Adrenal gland (tissue), 12 donors: ENCODE measurements around the gene TFF1. TPM values are rescaled to one million over a fixed set of nuclear protein-coding genes. Genes with fewer than 3 reads are reported as not detected.
A peak's percentile ranks its signal among the peaks of the same experiment; 100 is the strongest.

Experiments used
- DNase-seq, 7 donors: peaks; one replicate each; pipeline ENCODE4 v3.0.0-alpha.2; 2019 to 2020
- H3K27ac ChIP-seq, 5 donors: fragments of 200-600 bp; sonication (generic) in 4 of 5; 1 replicate in 3 of 5; 2 replicates in 2 of 5; pipeline versions ENCODE4 v1.5.1 to v1.8.0; 2016 to 2020; ENCODE audit warnings: mild to moderate bottlenecking in 1 of 5
- H3K27me3 ChIP-seq: fragments of 200-600 bp; 2 replicates; pipeline ENCODE4 v1.8.0; 2021
- H3K36me3 ChIP-seq, 2 donors: fragments of 200-600 bp; replicated peaks in 1 of 2; 1 replicate in 1 of 2; 2 replicates in 1 of 2; pipeline versions ENCODE4 v1.5.1 to v1.8.0; 2018 to 2022
- H3K4me1 ChIP-seq, 2 donors: fragments of 200-600 bp; replicated peaks in 1 of 2; 1 replicate in 1 of 2; 2 replicates in 1 of 2; pipeline versions ENCODE4 v1.5.1 to v1.8.0; 2018 to 2021
- H3K4me3 ChIP-seq, 4 donors: fragments of 200-600 bp; sonication (generic) in 3 of 4; one replicate each; pipeline ENCODE4 v1.5.1; 2016 to 2018
- H3K9me3 ChIP-seq, 3 donors: fragments of 200-600 bp; sonication (generic) in 1 of 3; replicated peaks in 1 of 3; 1 replicate in 2 of 3; 2 replicates in 1 of 3; pipeline versions ENCODE4 v1.5.1 to v1.8.0; 2016 to 2021
- POLR2A ChIP-seq, 2 donors: fragments of 450-650 bp; IDR thresholded peaks; one replicate each; pipeline ENCODE4 v1.6.1; 2017; ENCODE audit warnings: antibody characterized with exemption in 2 of 2, mild to moderate bottlenecking in 2 of 2, moderate library complexity in 1 of 2
- WGBS, 4 donors: extraction: QIAGEN DNeasy Blood & Tissue Kit in 2 of 4; methylation state at CpG; one replicate each; pipeline versions ENCODE4 v1.1.5 to v1.1.7; 2013 to 2017; 5-methylcytosine and 5-hydroxymethylcytosine counted together
- intact Hi-C, 2 donors: fragments of 100-400 bp; cut with DNase I; formaldehyde crosslinking; loops; one replicate each; pipeline versions ENCODE4 v1.14.1 to v1.15.0; 2022 to 2023
- polyA plus RNA-seq, 3 donors: library from polyadenylated mRNA; stranded (reverse); fragments of 200-250 nt in 2 of 3; fragments of 350-450 nt in 1 of 3; fragmentation: Illumina TruSeq in 1 of 3; extraction: RNeasy Lipid Tissue Mini Kit (QIAGEN cat#74804) in 1 of 3; gene quantifications; one replicate each; pipeline ENCODE4 v1.2.3, GENCODE V29; 2013 to 2014
- total RNA-seq, 9 donors: library from RNA; depleted of rRNA in 4 of 9; stranded (reverse); fragments of >200 nt in 4 of 9; fragments of 120-200 nt in 1 of 9; fragmentation: NEBNext Ultra II Directional in 1 of 9; extraction: Animal tissue kit (Norgen Biotek cat#: 25700) in 1 of 9; gene quantifications; one replicate each; pipeline versions ENCODE4 v1.1.0 to v1.2.4, GENCODE V29; 2013 to 2023
- TF ChIP-seq, protein P1 (sequence below), 6 experiments: fragments of 450-650 bp in 4 of 6; fragments of 200-600 bp in 2 of 6; sonication (generic) in 1 of 6; IDR thresholded peaks; 1 replicate in 5 of 6; 2 replicates in 1 of 6; pipeline versions ENCODE4 v1.5.1 to v1.8.0; 2016 to 2021; ENCODE audit warnings: antibody characterized with exemption in 6 of 6, mild to moderate bottlenecking in 2 of 6, moderate library complexity in 1 of 6
- donor health status: healthy with polysubstance abuse.
- donor health status: Bipolar disorder and iron deficiency.
- donor health status: DM: yes; HTN: yes; CAD: no.
- donor health status: DM: no; HTN: no; CAD: no.
- donor health status: DM: no; HTN: no; CAD: no.
- donor health status: DM: yes; HTN: yes; CAD: no.

The TFF1 gene
- total and polyA plus RNA-seq, 12 donors, result 0.39 to 1.5 (median 0.72) TPM; not detected in 9

DNA sequence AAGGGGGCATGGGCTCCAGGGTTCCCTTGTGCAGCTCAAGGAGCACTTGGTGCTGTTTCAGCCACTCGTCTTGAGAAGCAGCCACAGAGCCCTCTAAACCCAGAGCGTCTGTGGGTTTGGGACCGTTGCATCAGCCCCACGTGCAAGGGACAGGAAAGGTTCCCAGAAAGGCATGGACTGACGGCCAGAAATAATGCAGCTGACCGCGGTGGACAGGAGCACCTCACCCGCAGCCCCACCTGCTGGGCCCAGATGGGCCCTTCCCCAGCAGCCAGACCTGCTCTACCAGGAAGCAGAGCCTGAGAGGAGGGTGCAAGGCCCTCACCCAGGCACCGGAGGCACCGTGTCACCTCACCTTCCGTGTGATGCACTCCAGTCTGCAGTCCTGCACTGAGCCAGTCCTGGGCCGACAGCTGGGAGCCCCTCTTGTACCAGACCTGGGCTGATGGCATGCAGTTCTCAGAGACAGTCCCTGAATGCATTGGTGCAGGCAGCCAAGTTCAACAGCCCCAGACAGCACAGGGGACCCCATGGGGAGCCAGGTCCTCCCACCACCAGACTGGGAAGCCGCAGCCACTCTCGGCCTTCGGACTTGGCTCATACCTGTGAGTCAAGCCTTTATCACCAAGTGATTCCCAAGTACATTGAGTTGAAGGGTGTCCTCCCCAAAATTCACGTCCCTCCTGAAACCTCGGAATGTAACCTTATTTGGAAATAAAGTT, 46.3 kb downstream of the TFF1 start:
- Histone ChIP-seq H3K27me3 (no peaks in the 10 kb centered on the region), H3K36me3 (no peaks in the 10 kb centered on the region), H3K27ac (no peak overlapping the region), H3K4me3 (no peak overlapping the region), H3K4me1 (no peaks in the 10 kb centered on the region), H3K9me3 (no peaks in the 10 kb centered on the region)
- TF ChIP-seq, protein P1, sequence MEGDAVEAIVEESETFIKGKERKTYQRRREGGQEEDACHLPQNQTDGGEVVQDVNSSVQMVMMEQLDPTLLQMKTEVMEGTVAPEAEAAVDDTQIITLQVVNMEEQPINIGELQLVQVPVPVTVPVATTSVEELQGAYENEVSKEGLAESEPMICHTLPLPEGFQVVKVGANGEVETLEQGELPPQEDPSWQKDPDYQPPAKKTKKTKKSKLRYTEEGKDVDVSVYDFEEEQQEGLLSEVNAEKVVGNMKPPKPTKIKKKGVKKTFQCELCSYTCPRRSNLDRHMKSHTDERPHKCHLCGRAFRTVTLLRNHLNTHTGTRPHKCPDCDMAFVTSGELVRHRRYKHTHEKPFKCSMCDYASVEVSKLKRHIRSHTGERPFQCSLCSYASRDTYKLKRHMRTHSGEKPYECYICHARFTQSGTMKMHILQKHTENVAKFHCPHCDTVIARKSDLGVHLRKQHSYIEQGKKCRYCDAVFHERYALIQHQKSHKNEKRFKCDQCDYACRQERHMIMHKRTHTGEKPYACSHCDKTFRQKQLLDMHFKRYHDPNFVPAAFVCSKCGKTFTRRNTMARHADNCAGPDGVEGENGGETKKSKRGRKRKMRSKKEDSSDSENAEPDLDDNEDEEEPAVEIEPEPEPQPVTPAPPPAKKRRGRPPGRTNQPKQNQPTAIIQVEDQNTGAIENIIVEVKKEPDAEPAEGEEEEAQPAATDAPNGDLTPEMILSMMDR (IDR thresholded peaks at IDR 0.05), result no peak
- no peak for TF ChIP-seq POLR2A (IDR thresholded peaks at IDR 0.05)
- peak in 2 of 7 donors; percentile 15 to 34 for DNase-seq
- 68 to 86% (median 78%) methylated on average over 7 to 17 of the region's 17 CpGs for WGBS, 4 donors
- intact Hi-C loops, result loop anchor here in 1 of 2 donors (5.0 kb wide), 1 partner anchor 57 kb away; no protein-coding TSS in a partner anchor

- Histone ChIP-seq H3K27me3 (no peaks in the 10 kb centered on the region), H3K9me3 (no peaks in the 10 kb centered on the region), H3K27ac (no peak overlapping the region), H3K36me3 (no peaks in the 10 kb centered on the region), H3K4me1 (no peaks in the 10 kb centered on the region), H3K4me3 (no peak overlapping the region)
- intact Hi-C loops, result loop anchor here in 1 of 2 donors (5.0 kb wide), 1 partner anchor 58 kb away; no protein-coding TSS in a partner anchor
- WGBS, 4 donors, result 63 to 69% (median 66%) methylated on average over 9 to 10 of the region's 10 CpGs
- peak in 1 of 7 donors; percentile 43 for DNase-seq
- TF ChIP-seq POLR2A (IDR thresholded peaks at IDR 0.05), result no peak
- TF ChIP-seq, protein P1 (IDR thresholded peaks at IDR 0.05), result no peak
These were observed 47.0 kb downstream of the TFF1 start for GRCh38 chr21:42319376-42319775.

- 84 to 89% (median 85%) methylated on average over 9 to 20 of the region's 20 CpGs for WGBS, 4 donors
- no peak for TF ChIP-seq POLR2A (IDR thresholded peaks at IDR 0.05)
- TF ChIP-seq, protein P1 (IDR thresholded peaks at IDR 0.05), result no peak
- Histone ChIP-seq H3K4me3 (no peak overlapping the region), H3K27me3 (no peaks in the 10 kb centered on the region), H3K9me3 (no peaks in the 10 kb centered on the region), H3K36me3 (no peaks in the 10 kb centered on the region), H3K27ac (no peak overlapping the region), H3K4me1 (peaks cover 0 to 4% of the 10 kb centered on the region in 2 donors)
- DNase-seq, result peak in 2 of 7 donors; percentile 17 to 33
- intact Hi-C loops, result loop anchor here in 1 of 2 donors (5.0 kb wide), 1 partner anchor 59 kb away; no protein-coding TSS in a partner anchor
These were observed 48.2 kb downstream of the TFF1 start for GRCh38 chr21:42317826-42318746.

GRCh38 chr21:42317341-42317741, 49.0 kb downstream of the TFF1 start:
- WGBS, 4 donors, result 67 to 88% (median 86%) methylated on average over 5 to 8 of the region's 8 CpGs
- H3K9me3 ChIP-seq, result no peaks in the 10 kb centered on the region
- peaks cover 0 to 4% of the 10 kb centered on the region in 2 donors for H3K4me1 ChIP-seq
- no peak for TF ChIP-seq POLR2A (IDR thresholded peaks at IDR 0.05)
- TF ChIP-seq, protein P1 (IDR thresholded peaks at IDR 0.05), result no peak
- H3K27ac ChIP-seq, result no peak overlapping the region
- no peak overlapping the region for H3K4me3 ChIP-seq
- intact Hi-C loops, result loop anchor here in 1 of 2 donors (5.0 kb wide), 1 partner anchor 60 kb away; no protein-coding TSS in a partner anchor
- no peaks in the 10 kb centered on the region for H3K27me3 ChIP-seq
- no peaks in the 10 kb centered on the region for H3K36me3 ChIP-seq
- DNase-seq, result peak in 2 of 7 donors; percentile 7 to 11
